ENCODE measurements around the gene CNDP1.

CNDP1 gene

DNA sequence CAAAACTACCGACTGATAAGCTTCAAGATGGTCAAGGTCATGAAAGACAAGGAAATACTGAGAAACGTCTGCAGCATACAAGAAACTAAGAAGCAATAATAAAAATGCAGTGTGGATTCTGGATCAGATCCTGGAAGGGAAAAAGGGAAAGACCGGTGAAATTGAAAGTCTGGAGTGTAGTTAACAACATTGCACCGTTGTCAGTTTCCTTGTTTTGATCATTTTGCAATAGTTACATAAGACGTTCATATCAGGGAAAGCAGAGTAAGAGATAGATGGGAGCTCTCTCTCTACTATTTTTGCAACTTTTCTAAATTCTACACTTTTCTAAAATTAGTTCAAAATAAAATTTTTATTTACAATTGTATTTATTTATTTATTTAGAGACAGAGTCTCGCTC, 48.3 kb downstream of the CNDP1 start (continued):
- TF ChIP-seq, protein P1, sequence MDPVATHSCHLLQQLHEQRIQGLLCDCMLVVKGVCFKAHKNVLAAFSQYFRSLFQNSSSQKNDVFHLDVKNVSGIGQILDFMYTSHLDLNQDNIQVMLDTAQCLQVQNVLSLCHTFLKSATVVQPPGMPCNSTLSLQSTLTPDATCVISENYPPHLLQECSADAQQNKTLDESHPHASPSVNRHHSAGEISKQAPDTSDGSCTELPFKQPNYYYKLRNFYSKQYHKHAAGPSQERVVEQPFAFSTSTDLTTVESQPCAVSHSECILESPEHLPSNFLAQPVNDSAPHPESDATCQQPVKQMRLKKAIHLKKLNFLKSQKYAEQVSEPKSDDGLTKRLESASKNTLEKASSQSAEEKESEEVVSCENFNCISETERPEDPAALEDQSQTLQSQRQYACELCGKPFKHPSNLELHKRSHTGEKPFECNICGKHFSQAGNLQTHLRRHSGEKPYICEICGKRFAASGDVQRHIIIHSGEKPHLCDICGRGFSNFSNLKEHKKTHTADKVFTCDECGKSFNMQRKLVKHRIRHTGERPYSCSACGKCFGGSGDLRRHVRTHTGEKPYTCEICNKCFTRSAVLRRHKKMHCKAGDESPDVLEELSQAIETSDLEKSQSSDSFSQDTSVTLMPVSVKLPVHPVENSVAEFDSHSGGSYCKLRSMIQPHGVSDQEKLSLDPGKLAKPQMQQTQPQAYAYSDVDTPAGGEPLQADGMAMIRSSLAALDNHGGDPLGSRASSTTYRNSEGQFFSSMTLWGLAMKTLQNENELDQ (tag by site-specific recombination; IDR thresholded peaks at IDR 0.05; ENCODE audit: low read depth) = no peak
- TF ChIP-seq BCL11A (tag by site-specific recombination; IDR thresholded peaks at IDR 0.05; ENCODE audit: low read depth) = no peak
- no peak for TF ChIP-seq FEZF1 (tag by site-specific recombination; IDR thresholded peaks at IDR 0.05)
- no peak for TF ChIP-seq SCRT1 (tag by site-specific recombination; IDR thresholded peaks at IDR 0.05; ENCODE audit: borderline replicate concordance)
- TF ChIP-seq ZNF768 (tag by site-specific recombination; IDR thresholded peaks at IDR 0.05) = no peak
- TF ChIP-seq ZNF76 (tag by site-specific recombination; IDR thresholded peaks at IDR 0.05; ENCODE audit: borderline replicate concordance, low read depth) = no peak
- no peak for TF ChIP-seq ZNF112 (tag by site-specific recombination; IDR thresholded peaks at IDR 0.05)
- TF ChIP-seq OVOL3 (tag by site-specific recombination; IDR thresholded peaks at IDR 0.05) = no peak
- TF ChIP-seq, protein P2, sequence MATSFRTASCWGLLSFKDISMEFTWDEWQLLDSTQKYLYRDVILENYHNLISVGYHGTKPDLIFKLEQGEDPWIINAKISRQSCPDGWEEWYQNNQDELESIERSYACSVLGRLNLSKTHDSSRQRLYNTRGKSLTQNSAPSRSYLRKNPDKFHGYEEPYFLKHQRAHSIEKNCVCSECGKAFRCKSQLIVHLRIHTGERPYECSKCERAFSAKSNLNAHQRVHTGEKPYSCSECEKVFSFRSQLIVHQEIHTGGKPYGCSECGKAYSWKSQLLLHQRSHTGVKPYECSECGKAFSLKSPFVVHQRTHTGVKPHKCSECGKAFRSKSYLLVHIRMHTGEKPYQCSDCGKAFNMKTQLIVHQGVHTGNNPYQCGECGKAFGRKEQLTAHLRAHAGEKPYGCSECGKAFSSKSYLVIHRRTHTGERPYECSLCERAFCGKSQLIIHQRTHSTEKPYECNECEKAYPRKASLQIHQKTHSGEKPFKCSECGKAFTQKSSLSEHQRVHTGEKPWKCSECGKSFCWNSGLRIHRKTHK (tag by site-specific recombination; IDR thresholded peaks at IDR 0.05) = no peak

DNA sequence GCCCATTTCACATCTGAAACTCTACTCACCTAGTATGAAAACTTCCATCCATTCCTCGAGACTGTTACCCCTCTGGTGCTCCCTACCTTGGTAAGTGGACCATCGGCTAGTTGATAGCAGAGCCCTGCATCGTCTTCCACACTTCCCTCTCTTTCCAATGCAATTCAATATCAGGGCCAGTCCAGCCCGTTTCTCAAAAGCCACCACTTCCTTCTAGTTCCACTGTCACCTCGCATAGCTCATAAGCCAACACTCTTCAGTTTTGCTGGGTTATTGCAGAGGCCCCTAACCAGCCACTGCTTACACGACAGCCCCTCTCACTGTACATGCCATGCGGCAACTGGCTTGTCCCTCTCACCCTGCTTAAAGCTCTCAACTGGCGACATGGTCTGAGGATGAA, 53.1 kb downstream of the CNDP1 start:
- Histone ChIP-seq H3K36me3 (ENCODE audit: control insufficient read depth in 2 of 2, insufficient read depth in 1 of 2, low read length in 2 of 2) (no peaks in the 10 kb centered on the region), H3K4me1 (ENCODE audit: control insufficient read depth, insufficient read depth, low read length) (no peaks in the 10 kb centered on the region), H3K9me3 (ENCODE audit: control insufficient read depth, insufficient read depth, low read depth, low read length) (no peaks in the 10 kb centered on the region), H3K27ac (ENCODE audit: extremely low read depth, low read depth, low read length) (no peak overlapping the region), H3K4me3 (ENCODE audit: low read depth, low read length) (no peak overlapping the region)
- POLR2A ChIA-PET = no interaction called here
- TF ChIP-seq, protein P3, sequence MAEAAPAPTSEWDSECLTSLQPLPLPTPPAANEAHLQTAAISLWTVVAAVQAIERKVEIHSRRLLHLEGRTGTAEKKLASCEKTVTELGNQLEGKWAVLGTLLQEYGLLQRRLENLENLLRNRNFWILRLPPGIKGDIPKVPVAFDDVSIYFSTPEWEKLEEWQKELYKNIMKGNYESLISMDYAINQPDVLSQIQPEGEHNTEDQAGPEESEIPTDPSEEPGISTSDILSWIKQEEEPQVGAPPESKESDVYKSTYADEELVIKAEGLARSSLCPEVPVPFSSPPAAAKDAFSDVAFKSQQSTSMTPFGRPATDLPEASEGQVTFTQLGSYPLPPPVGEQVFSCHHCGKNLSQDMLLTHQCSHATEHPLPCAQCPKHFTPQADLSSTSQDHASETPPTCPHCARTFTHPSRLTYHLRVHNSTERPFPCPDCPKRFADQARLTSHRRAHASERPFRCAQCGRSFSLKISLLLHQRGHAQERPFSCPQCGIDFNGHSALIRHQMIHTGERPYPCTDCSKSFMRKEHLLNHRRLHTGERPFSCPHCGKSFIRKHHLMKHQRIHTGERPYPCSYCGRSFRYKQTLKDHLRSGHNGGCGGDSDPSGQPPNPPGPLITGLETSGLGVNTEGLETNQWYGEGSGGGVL (tag by site-specific recombination; IDR thresholded peaks at IDR 0.05) = no peak
- TF ChIP-seq ZNF701 (tag by site-specific recombination; IDR thresholded peaks at IDR 0.05) (no peak), BCL11A (tag by site-specific recombination; IDR thresholded peaks at IDR 0.05; ENCODE audit: low read depth) (no peak), ZNF202 (tag by site-specific recombination; IDR thresholded peaks at IDR 0.05; ENCODE audit: borderline replicate concordance) (no peak), ZFP41 (tag by site-specific recombination; IDR thresholded peaks at IDR 0.05; ENCODE audit: borderline replicate concordance) (no peak), GLI4 (tag by site-specific recombination; IDR thresholded peaks at IDR 0.05) (no peak), ZNF660 (tag by site-specific recombination; IDR thresholded peaks at IDR 0.05) (no peak), ZNF473 (tag by site-specific recombination; IDR thresholded peaks at IDR 0.05) (no peak), ZFP3 (tag by site-specific recombination; IDR thresholded peaks at IDR 0.05; ENCODE audit: low read depth) (no peak), REPIN1 (tag by site-specific recombination; IDR thresholded peaks at IDR 0.05; ENCODE audit: low read depth) (no peak), ZNF623 (tag by site-specific recombination; IDR thresholded peaks at IDR 0.05) (no peak), ZNF184 (tag by site-specific recombination; IDR thresholded peaks at IDR 0.05) (no peak), WT1 (tag by site-specific recombination; IDR thresholded peaks at IDR 0.05) (no peak), ZNF571 (tag by site-specific recombination; IDR thresholded peaks at IDR 0.05) (no peak), ZNF132 (tag by site-specific recombination; IDR thresholded peaks at IDR 0.05; ENCODE audit: borderline replicate concordance) (no peak), SP3 (tag by site-specific recombination; IDR thresholded peaks at IDR 0.05) (no peak), ZNF335 (tag by site-specific recombination; conservative IDR thresholded peaks at IDR 0.05) (no peak)
- TF ChIP-seq, protein P4, sequence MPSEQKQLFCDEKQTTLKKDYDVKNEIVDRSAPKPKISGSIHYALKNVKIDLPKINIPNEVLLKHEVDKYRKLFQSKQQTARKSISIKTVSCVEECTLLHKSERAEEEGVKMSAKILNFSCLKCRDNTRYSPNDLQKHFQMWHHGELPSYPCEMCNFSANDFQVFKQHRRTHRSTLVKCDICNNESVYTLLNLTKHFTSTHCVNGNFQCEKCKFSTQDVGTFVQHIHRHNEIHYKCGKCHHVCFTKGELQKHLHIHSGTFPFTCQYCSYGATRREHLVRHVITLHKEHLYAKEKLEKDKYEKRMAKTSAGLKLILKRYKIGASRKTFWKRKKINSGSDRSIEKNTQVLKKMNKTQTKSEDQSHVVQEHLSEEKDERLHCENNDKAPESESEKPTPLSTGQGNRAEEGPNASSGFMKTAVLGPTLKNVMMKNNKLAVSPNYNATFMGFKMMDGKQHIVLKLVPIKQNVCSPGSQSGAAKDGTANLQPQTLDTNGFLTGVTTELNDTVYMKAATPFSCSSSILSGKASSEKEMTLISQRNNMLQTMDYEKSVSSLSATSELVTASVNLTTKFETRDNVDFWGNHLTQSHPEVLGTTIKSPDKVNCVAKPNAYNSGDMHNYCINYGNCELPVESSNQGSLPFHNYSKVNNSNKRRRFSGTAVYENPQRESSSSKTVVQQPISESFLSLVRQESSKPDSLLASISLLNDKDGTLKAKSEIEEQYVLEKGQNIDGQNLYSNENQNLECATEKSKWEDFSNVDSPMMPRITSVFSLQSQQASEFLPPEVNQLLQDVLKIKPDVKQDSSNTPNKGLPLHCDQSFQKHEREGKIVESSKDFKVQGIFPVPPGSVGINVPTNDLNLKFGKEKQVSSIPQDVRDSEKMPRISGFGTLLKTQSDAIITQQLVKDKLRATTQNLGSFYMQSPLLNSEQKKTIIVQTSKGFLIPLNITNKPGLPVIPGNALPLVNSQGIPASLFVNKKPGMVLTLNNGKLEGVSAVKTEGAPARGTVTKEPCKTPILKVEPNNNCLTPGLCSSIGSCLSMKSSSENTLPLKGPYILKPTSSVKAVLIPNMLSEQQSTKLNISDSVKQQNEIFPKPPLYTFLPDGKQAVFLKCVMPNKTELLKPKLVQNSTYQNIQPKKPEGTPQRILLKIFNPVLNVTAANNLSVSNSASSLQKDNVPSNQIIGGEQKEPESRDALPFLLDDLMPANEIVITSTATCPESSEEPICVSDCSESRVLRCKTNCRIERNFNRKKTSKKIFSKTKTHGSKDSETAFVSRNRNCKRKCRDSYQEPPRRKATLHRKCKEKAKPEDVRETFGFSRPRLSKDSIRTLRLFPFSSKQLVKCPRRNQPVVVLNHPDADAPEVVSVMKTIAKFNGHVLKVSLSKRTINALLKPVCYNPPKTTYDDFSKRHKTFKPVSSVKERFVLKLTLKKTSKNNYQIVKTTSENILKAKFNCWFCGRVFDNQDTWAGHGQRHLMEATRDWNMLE (tag by site-specific recombination; conservative IDR thresholded peaks at IDR 0.05; ENCODE audit: low read depth) = no peak
- TF ChIP-seq, protein P5, sequence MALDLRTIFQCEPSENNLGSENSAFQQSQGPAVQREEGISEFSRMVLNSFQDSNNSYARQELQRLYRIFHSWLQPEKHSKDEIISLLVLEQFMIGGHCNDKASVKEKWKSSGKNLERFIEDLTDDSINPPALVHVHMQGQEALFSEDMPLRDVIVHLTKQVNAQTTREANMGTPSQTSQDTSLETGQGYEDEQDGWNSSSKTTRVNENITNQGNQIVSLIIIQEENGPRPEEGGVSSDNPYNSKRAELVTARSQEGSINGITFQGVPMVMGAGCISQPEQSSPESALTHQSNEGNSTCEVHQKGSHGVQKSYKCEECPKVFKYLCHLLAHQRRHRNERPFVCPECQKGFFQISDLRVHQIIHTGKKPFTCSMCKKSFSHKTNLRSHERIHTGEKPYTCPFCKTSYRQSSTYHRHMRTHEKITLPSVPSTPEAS (tag by site-specific recombination; IDR thresholded peaks at IDR 0.05) = no peak
- CTCF ChIA-PET = interaction anchor here (0.6 kb wide), 1 partner anchor 145 kb away, joined by 3 read pairs; no protein-coding TSS in a partner anchor

Data from HEK293 (cell line).